ENCODE data around the gene ECT2L.
"Not testable (repeated sequence)": the region's sequence is repeated elsewhere in the genome, so short reads cannot be mapped to it uniquely, and the experiment has no call there.

ECT2L gene

GRCh38 chr6:138864343-138864890 is 68.5 kb downstream of the ECT2L start:
- no peak for DNase-seq

GRCh38 chr6:138865480-138866109 is 69.7 kb downstream of the ECT2L start:
- no peak for DNase-seq

GRCh38 chr6:138868181-138868580 is 72.3 kb downstream of the ECT2L start:
- no peak for DNase-seq

GRCh38 chr6:138869398-138869797 is 73.5 kb downstream of the ECT2L start:
- DNase-seq, result no peak

- no peak for DNase-seq
Measured at GRCh38 chr6:138873191-138873590, 77.3 kb downstream of the ECT2L start.

GRCh38 chr6:138882369-138883017 is 86.6 kb downstream of the ECT2L start:
- no peak for DNase-seq

- DNase-seq, result no peak
Measured at GRCh38 chr6:138885156-138885819, 89.4 kb downstream of the ECT2L start.

GRCh38 chr6:138891255-138891986 is 95.5 kb downstream of the ECT2L start:
- DNase-seq, result no peak

- DNase-seq, result no peak
Measured at GRCh38 chr6:138896104-138896756, 100.3 kb downstream of the ECT2L start.

GRCh38 chr6:138897031-138897430 is 101.1 kb downstream of the ECT2L start:
- DNase-seq, result no peak

GRCh38 chr6:138907167-138907566 is 111.3 kb downstream of the ECT2L start:
- no peak for DNase-seq

- no peak for DNase-seq
Measured at GRCh38 chr6:138909511-138909910, 113.6 kb downstream of the ECT2L start.

GRCh38 chr6:138909975-138910374 is 114.1 kb downstream of the ECT2L start:
- no peak for DNase-seq

- DNase-seq, result no peak
Measured at GRCh38 chr6:138912308-138912707, 116.4 kb downstream of the ECT2L start.

GRCh38 chr6:138914701-138915100 is 118.8 kb downstream of the ECT2L start:
- DNase-seq, result no peak

- no peak for DNase-seq
Measured at GRCh38 chr6:138920906-138921305, 125.0 kb downstream of the ECT2L start.

GRCh38 chr6:138923561-138923960 is 127.7 kb downstream of the ECT2L start:
- DNase-seq, result no peak

- no peak for DNase-seq
Measured at GRCh38 chr6:138925806-138926205, 129.9 kb downstream of the ECT2L start.

- DNase-seq, result no peak
Measured at GRCh38 chr6:138926579-138926978, 130.7 kb downstream of the ECT2L start.

GRCh38 chr6:138931660-138932059 is 135.8 kb downstream of the ECT2L start:
- DNase-seq, result no peak

- not testable (repeated sequence) for DNase-seq
Measured at GRCh38 chr6:138936873-138937272, 141.0 kb downstream of the ECT2L start.

- DNase-seq, result no peak
Measured at GRCh38 chr6:138943089-138943625, 147.3 kb downstream of the ECT2L start.

All from activated effector memory CD4-positive, alpha-beta T cell treated with Interleukin-2 at 50 U/mL for 16 hours (primary cell).